ENCODE data around the gene ARHGDIG. TPM values are rescaled to one million over a fixed set of nuclear protein-coding genes. Genes with fewer than 3 reads are reported as not detected.

ARHGDIG gene
- total RNA-seq, 1 donor from 2014 or later = 1.3 TPM

- ATAC-seq (peak; percentile 13), DNase-seq (no peak)
- no peak overlapping the region for H3K27ac ChIP-seq
- no peak overlapping the region for H3K4me3 ChIP-seq
- H3K4me1 ChIP-seq = no peaks in the 10 kb centered on the region
- H3K27me3 ChIP-seq = no peaks in the 10 kb centered on the region
- H3K9me3 ChIP-seq = no peaks in the 10 kb centered on the region
- peaks cover 44% of the 10 kb centered on the region for H3K36me3 ChIP-seq
- intact Hi-C loops (cut with DNase I) = no loop called here
- TF ChIP-seq CTCF (IDR thresholded peaks at IDR 0.05) = no peak
Observed at GRCh38 chr16:307691-308312, 27.4 kb downstream of the ARHGDIG start.

GRCh38 chr16:309476-309875 lies 29.1 kb downstream of the ARHGDIG start:
- Histone ChIP-seq H3K4me3 (no peak overlapping the region), H3K36me3 (peaks cover 61% of the 10 kb centered on the region), H3K9me3 (no peaks in the 10 kb centered on the region), H3K27me3 (no peaks in the 10 kb centered on the region), H3K27ac (no peak overlapping the region), H3K4me1 (no peaks in the 10 kb centered on the region)
- DNase-seq (no peak), ATAC-seq (no peak)
- TF ChIP-seq CTCF (IDR thresholded peaks at IDR 0.05) = no peak
- intact Hi-C loops (cut with DNase I) = no loop called here

GRCh38 chr16:311725-312124 lies 31.3 kb downstream of the ARHGDIG start:
- TF ChIP-seq CTCF (IDR thresholded peaks at IDR 0.05) = no peak
- DNase-seq (no peak), ATAC-seq (no peak)
- intact Hi-C loops (cut with DNase I) = no loop called here
- no peaks in the 10 kb centered on the region for H3K4me1 ChIP-seq
- no peak overlapping the region for H3K27ac ChIP-seq
- H3K36me3 ChIP-seq = peaks cover 57% of the 10 kb centered on the region
- H3K4me3 ChIP-seq = no peak overlapping the region
- H3K9me3 ChIP-seq = no peaks in the 10 kb centered on the region
- no peaks in the 10 kb centered on the region for H3K27me3 ChIP-seq

GRCh38 chr16:314351-314750 lies 34.0 kb downstream of the ARHGDIG start:
- no peaks in the 10 kb centered on the region for H3K27me3 ChIP-seq
- peaks cover 34% of the 10 kb centered on the region for H3K36me3 ChIP-seq
- DNase-seq = no peak
- no peak overlapping the region for H3K4me3 ChIP-seq
- no peaks in the 10 kb centered on the region for H3K4me1 ChIP-seq
- H3K27ac ChIP-seq = no peak overlapping the region
- intact Hi-C loops (cut with DNase I) = no loop called here
- no peak for TF ChIP-seq CTCF (IDR thresholded peaks at IDR 0.05)
- H3K9me3 ChIP-seq = no peaks in the 10 kb centered on the region
- no peak for ATAC-seq

- H3K9me3 ChIP-seq = no peaks in the 10 kb centered on the region
- no peak for DNase-seq
- H3K36me3 ChIP-seq = peaks cover 30% of the 10 kb centered on the region
- intact Hi-C loops (cut with DNase I) = no loop called here
- no peak overlapping the region for H3K27ac ChIP-seq
- H3K4me3 ChIP-seq = no peak overlapping the region
- H3K4me1 ChIP-seq = no peaks in the 10 kb centered on the region
- no peak for TF ChIP-seq CTCF (IDR thresholded peaks at IDR 0.05)
- no peaks in the 10 kb centered on the region for H3K27me3 ChIP-seq
- ATAC-seq = no peak
Observed at GRCh38 chr16:314795-315299, 34.5 kb downstream of the ARHGDIG start.
